PC-9 (cell line): ENCODE data around the gene IMMP1L. TPM values are rescaled to one million over a fixed set of nuclear protein-coding genes. Genes with fewer than 3 reads are reported as not detected.

Experiments
- BruUV-seq: library from RNA; stranded (reverse); fragments of 400-500 nt; replicated peaks from 2 replicates; lab custom pipeline; 2021; lab: Mats Ljungman, UMichigan
- CTCF ChIA-PET: fragments of 300-600 bp; sonication (Branson Sonifier 250); formaldehyde crosslinking; loops from one replicate; lab custom pipeline; 2022; ENCODE audit warnings: antibody characterized with exemption; lab: Charles Lee
- POLR2A ChIA-PET: fragments of 300-600 bp; sonication (Branson Sonifier 250); formaldehyde crosslinking; loops from one replicate; lab custom pipeline; 2022; ENCODE audit warnings: antibody characterized with exemption; ENCODE audit not compliant: unreplicated experiment; lab: Charles Lee
- DNase-seq, 2 experiments: peaks; one replicate each; pipeline versions ENCODE4 v3.0.0 to v3.0.0-alpha.2; 2015 to 2022; ENCODE audit warnings: mixed read lengths in 1 of 2
- H2AFZ ChIP-seq: fragments of 200-600 bp; sonication (generic); 2 replicates; pipeline ENCODE4 v1.8.1; 2017; ENCODE audit warnings: antibody characterized with exemption
- H3F3A ChIP-seq: fragments of 200-600 bp; sonication (generic); 2 replicates; pipeline ENCODE4 v1.8.1; 2017; ENCODE audit warnings: antibody characterized with exemption, mild to moderate bottlenecking, low read depth; ENCODE audit not compliant: insufficient read depth
- H3K27ac ChIP-seq: fragments of 200-600 bp; sonication (generic); 2 replicates; pipeline ENCODE4 v1.6.1; 2016; ENCODE audit warnings: mixed run types
- H3K27me3 ChIP-seq: fragments of 200-600 bp; sonication (generic); 2 replicates; pipeline ENCODE4 v1.6.1; 2016; ENCODE audit warnings: low read depth, mixed run types; ENCODE audit not compliant: insufficient read depth
- H3K36me3 ChIP-seq: fragments of 200-600 bp; sonication (generic); 2 replicates; pipeline ENCODE4 v1.6.1; 2016; ENCODE audit warnings: low read depth, mixed run types
- H3K4me1 ChIP-seq: fragments of 200-600 bp; sonication (generic); replicated peaks from 2 replicates; pipeline ENCODE4 v1.6.1; 2016; ENCODE audit warnings: mixed run types; ENCODE audit not compliant: insufficient read depth
- H3K4me2 ChIP-seq: fragments of 200-600 bp; sonication (generic); 2 replicates; pipeline ENCODE4 v1.6.1; 2017; ENCODE audit warnings: mixed run types
- H3K4me3 ChIP-seq: fragments of 200-600 bp; sonication (generic); 2 replicates; pipeline ENCODE4 v1.6.1; 2016; ENCODE audit warnings: mixed run types
- H3K79me2 ChIP-seq: fragments of 200-600 bp; sonication (generic); 2 replicates; pipeline ENCODE4 v1.6.1; 2017; ENCODE audit warnings: low read depth, mixed run types
- H3K9me2 ChIP-seq: fragments of 200-600 bp; sonication (generic); 2 replicates; pipeline ENCODE4 v1.8.1; 2017; ENCODE audit warnings: mild to moderate bottlenecking; ENCODE audit not compliant: insufficient read depth
- H3K9me3 ChIP-seq: fragments of 200-600 bp; sonication (generic); 2 replicates; pipeline ENCODE4 v1.8.1; 2016; ENCODE audit warnings: low read depth; ENCODE audit not compliant: insufficient read depth
- H4K20me1 ChIP-seq: fragments of 200-600 bp; sonication (generic); 2 replicates; pipeline ENCODE4 v1.8.1; 2017; ENCODE audit not compliant: insufficient read depth
- EZH2 ChIP-seq: fragments of 200-600 bp; sonication (generic); IDR thresholded peaks from 2 replicates; pipeline ENCODE4 v1.8.0; 2017; ENCODE audit warnings: antibody characterized with exemption, low read depth
- intact Hi-C: fragments of 100-400 bp; cut with micrococcal nuclease; formaldehyde crosslinking; loops from one replicate; pipeline ENCODE4 v1.10.0; 2022; ENCODE audit not compliant: unreplicated experiment
- total RNA-seq: library from RNA; stranded (reverse); gene quantifications from 2 replicates; pipeline ENCODE4 v1.2.3, GENCODE V29; 2021
- TF ChIP-seq, protein P1 (sequence below): fragments of 200-600 bp; sonication (generic); conservative IDR thresholded peaks from 2 replicates; pipeline ENCODE4 v1.6.1; 2017; ENCODE audit warnings: mixed run types, antibody characterized with exemption, mild to moderate bottlenecking, moderate library complexity

Gene IMMP1L
- total RNA-seq, 1 experiment from 2014 or later = 41.9 TPM

DNA sequence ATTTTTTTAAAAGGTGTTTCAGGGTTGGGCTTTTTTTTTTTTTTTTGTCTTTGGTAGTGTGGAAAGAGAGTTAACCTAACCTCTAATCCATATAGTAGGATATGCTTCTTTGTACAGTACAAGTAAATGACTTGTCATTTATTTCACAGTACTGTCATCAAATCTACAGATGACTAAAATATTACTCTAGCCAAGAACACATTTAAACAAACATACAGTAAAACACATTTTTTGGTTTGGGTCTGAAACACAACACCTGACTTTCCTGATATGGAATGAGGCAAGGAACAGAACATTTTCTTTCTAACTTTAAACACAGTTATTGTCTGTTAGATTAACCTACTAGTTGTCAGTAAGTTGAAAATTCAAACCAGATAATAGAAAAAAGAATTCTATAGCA is 68.1 kb downstream of the IMMP1L start:
- Histone ChIP-seq H3K4me3 (no peak overlapping the region), H3K27me3 (no peaks in the 10 kb centered on the region), H3K36me3 (no peaks in the 10 kb centered on the region), H2AFZ (no peak overlapping the region), H3K27ac (no peak overlapping the region), H4K20me1 (no peaks in the 10 kb centered on the region), H3K4me1 (no peaks in the 10 kb centered on the region), H3K9me3 (no peaks in the 10 kb centered on the region), H3K9me2 (0 out of 2 replicates have a peak, but pooled peaks cover 4% of the 10 kb centered on the region), H3F3A (no peaks in the 10 kb centered on the region), H3K4me2 (no peak overlapping the region), H3K79me2 (no peaks in the 10 kb centered on the region)
- no peak for TF ChIP-seq EZH2
- TF ChIP-seq, protein P1, sequence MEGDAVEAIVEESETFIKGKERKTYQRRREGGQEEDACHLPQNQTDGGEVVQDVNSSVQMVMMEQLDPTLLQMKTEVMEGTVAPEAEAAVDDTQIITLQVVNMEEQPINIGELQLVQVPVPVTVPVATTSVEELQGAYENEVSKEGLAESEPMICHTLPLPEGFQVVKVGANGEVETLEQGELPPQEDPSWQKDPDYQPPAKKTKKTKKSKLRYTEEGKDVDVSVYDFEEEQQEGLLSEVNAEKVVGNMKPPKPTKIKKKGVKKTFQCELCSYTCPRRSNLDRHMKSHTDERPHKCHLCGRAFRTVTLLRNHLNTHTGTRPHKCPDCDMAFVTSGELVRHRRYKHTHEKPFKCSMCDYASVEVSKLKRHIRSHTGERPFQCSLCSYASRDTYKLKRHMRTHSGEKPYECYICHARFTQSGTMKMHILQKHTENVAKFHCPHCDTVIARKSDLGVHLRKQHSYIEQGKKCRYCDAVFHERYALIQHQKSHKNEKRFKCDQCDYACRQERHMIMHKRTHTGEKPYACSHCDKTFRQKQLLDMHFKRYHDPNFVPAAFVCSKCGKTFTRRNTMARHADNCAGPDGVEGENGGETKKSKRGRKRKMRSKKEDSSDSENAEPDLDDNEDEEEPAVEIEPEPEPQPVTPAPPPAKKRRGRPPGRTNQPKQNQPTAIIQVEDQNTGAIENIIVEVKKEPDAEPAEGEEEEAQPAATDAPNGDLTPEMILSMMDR = no peak
- intact Hi-C loops = no loop called here
- POLR2A ChIA-PET = no interaction called here
- CTCF ChIA-PET = no interaction called here
- BruUV-seq = no TSS peak
- DNase-seq = no peak

DNA sequence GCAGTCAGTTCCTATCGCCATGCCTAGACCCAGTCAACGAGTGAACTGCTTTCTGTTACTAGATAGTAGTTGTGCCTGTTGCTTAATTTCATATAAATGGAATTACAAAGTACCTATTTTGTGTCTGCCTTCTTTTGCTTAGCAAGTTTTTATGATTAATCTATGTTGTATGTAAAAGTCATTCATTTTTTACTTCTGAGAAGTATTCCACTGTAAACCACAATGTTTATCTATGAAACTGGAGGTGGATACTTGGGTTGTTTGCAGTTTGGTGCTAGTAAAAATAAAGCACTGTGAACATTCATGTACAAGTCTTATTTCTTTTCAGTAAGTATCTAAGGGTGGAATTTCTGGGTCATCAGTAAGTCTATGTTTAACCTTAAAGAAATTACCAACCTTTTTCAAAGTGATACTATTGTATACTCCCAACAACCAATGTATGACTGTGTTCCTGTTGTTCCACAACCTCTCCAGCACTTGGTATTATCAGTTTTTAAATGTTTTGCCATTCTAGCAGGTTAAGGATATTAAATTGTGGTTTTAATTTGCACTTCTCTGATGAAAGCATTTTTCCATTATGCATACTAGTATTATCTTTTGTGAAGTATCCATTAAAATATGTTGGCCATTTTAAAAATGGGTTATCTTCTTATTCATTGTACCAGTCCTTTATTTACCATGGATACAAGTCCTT is 71.5 kb downstream of the IMMP1L start:
- Histone ChIP-seq H3K27ac (no peak overlapping the region), H4K20me1 (no peaks in the 10 kb centered on the region; the same call in 1 of the 2 replicates), H3F3A (no peaks in the 10 kb centered on the region), H3K9me2 (0 out of 2 replicates have a peak, but pooled peaks cover 4% of the 10 kb centered on the region), H3K9me3 (no peaks in the 10 kb centered on the region), H3K36me3 (0 out of 2 replicates have a peak, but pooled peaks cover 4% of the 10 kb centered on the region), H3K4me2 (no peak overlapping the region), H3K27me3 (no peaks in the 10 kb centered on the region), H3K4me1 (no peaks in the 10 kb centered on the region), H3K79me2 (no peaks in the 10 kb centered on the region), H2AFZ (no peak overlapping the region), H3K4me3 (no peak overlapping the region)
- no TSS peak for BruUV-seq
- ChIA-PET CTCF (no interaction called here), POLR2A (no interaction called here)
- TF ChIP-seq EZH2 = no peak
- TF ChIP-seq, protein P1 = no peak
- no peak for DNase-seq
- intact Hi-C loops = no loop called here

DNA sequence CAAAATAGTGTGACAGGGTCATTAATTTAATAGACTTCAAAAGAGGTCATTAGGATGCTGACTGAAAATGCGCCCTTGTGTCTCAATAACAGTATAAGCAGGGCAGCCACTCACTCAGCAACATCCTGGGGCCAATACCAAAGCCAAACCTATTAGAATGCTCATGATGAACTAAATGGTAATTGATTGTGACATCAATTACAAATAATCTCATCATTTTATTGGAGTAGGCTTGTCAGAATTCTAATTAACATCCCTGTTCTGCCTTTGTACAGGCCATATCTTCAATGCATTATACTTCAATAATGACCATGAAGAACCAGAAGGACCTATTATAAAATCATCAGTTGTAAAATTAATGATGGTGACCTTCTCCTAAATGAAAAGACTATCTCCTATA is 75.6 kb downstream of the IMMP1L start:
- TF ChIP-seq, protein P1 = no peak
- TF ChIP-seq EZH2 = no peak
- no peaks in the 10 kb centered on the region for H3K9me3 ChIP-seq
- 0 out of 2 replicates have a peak, but pooled peaks cover 4% of the 10 kb centered on the region for H3K9me2 ChIP-seq
- ChIA-PET CTCF (no interaction called here), POLR2A (no interaction called here)
- DNase-seq = no peak
- no peaks in the 10 kb centered on the region; the same call in 1 of the 2 replicates for H4K20me1 ChIP-seq
- no peaks in the 10 kb centered on the region for H3K79me2 ChIP-seq
- H2AFZ ChIP-seq = no peak overlapping the region
- H3K4me3 ChIP-seq = no peak overlapping the region
- H3K36me3 ChIP-seq = peaks cover 26% of the 10 kb centered on the region; the same call in 1 of the 2 replicates
- no peaks in the 10 kb centered on the region for H3K27me3 ChIP-seq
- no peaks in the 10 kb centered on the region for H3F3A ChIP-seq
- no TSS peak for BruUV-seq
- H3K4me2 ChIP-seq = no peak overlapping the region
- H3K4me1 ChIP-seq = no peaks in the 10 kb centered on the region
- intact Hi-C loops = no loop called here
- no peak overlapping the region for H3K27ac ChIP-seq
